ENCODE data around the gene SLC6A9.

Gene SLC6A9

GRCh38 chr1:43975249-43975961 is 55.9 kb downstream of the SLC6A9 start:
- Histone ChIP-seq H3K4me2 (peak overlapping the region; percentile 94), H3K4me1 (peaks cover 58% of the 10 kb centered on the region), H3K27me3 (no peaks in the 10 kb centered on the region), H3K27ac (peak overlapping the region; percentile 94), H3K4me3 (peak overlapping the region; percentile 93), H3K9me3 (no peaks in the 10 kb centered on the region), H3K36me3 (peaks cover 53% of the 10 kb centered on the region), H4K20me1 (peaks cover 50% of the 10 kb centered on the region), H3K9ac (peak overlapping the region; percentile 96)
- no peak for TF ChIP-seq Cebpa-rat (IDR thresholded peaks at IDR 0.05)

DNA sequence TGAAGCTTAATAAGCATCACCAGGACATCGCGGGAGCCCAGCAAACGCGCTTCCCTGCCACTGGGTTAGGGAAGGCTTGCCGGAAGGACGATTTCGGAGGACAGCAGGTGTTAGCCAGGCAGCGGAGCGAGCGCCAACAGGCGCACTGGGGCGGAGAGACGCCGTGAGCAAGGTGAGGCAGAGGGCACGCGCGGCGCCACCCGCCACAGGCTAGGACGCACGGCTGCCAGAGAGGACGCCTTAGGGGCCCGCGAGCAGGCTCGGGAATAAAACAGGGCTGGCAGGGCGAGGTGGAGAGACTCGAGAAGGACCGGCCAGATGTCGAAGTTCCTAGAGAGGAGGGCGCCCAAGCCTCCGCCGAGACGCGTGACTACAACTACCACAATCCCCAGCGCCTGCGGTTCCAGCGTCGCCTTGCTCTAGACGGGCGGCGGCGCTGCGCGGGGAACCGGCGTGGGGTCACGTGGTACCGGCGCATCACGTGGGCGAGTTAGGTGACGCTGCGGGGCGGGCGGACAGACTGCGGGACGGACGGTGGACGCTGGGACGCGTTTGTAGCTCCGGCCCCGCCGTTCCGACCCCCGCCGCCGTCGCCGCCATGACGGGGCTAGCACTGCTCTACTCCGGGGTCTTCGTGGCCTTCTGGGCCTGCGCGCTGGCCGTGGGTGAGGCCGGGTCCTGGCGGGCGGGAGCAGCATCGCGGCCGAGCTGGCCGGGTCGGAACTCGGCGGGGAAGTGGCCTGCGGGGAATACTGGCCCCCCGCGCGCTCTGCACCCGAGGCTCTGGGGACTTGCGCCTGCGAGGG is 56.6 kb downstream of the SLC6A9 start, which contains the start of gene ATP6V0B:
Gene ATP6V0B (plus strand): TSS at position 518 of the 806 bp plus-strand sequence. CDS start 81 bp downstream, at position 599.
- Histone ChIP-seq H3K4me3 (peak within 1 kb of the TSS; percentile 93), H4K20me1 (peaks cover 52% of the 10 kb centered on the region), H3K9me3 (no peaks in the 10 kb centered on the region), H3K27ac (peak within 1 kb of the TSS; percentile 94), H3K27me3 (no peaks in the 10 kb centered on the region), H3K9ac (peak within 1 kb of the TSS; percentile 96), H3K4me1 (peaks cover 53% of the 10 kb centered on the region), H3K4me2 (peak within 1 kb of the TSS; percentile 94), H3K36me3 (peaks cover 53% of the 10 kb centered on the region)
- no peak for TF ChIP-seq Cebpa-rat (IDR thresholded peaks at IDR 0.05)

GRCh38 chr1:43973981-43974442 is 57.2 kb downstream of the SLC6A9 start:
- no peak for TF ChIP-seq Cebpa-rat (IDR thresholded peaks at IDR 0.05)
- peaks cover 53% of the 10 kb centered on the region for H3K36me3 ChIP-seq
- peak overlapping the region; percentile 93 for H3K4me3 ChIP-seq
- peaks cover 52% of the 10 kb centered on the region for H4K20me1 ChIP-seq
- H3K9me3 ChIP-seq: no peaks in the 10 kb centered on the region
- H3K4me1 ChIP-seq: peaks cover 53% of the 10 kb centered on the region
- peak overlapping the region; percentile 94 for H3K4me2 ChIP-seq
- H3K27me3 ChIP-seq: no peaks in the 10 kb centered on the region
- peak overlapping the region; percentile 94 for H3K27ac ChIP-seq
- peak overlapping the region; percentile 96 for H3K9ac ChIP-seq

DNA sequence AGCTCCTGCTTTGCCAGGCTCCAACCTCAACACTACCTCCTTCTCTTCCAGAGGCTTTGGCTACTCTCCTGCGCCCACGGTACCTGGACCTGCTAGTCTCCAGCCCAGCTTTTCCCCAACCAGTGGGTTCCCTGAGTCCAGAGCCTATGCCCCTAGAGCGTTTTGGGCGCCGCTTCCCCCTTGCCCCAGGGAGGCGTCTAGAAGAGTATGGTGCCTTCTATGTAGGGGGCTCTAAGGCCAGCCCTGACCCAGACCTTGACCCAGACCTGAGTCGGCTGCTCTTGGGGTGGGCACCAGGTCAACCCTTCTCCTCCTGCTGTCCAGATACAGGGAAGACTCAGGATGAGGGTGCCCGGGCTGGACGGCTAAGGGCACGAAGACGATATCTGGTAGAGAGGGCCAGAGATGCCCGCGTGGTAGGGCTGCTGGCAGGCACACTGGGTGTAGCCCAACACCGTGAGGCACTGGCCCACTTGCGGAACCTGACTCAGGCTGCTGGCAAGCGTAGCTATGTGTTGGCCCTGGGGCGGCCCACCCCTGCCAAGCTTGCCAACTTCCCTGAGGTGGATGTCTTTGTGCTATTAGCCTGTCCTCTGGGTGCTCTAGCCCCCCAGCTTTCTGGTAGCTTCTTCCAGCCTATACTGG is 59.8 kb downstream of the SLC6A9 start:
- H3K4me3 ChIP-seq: peak overlapping the region; percentile 94; the same call in 1 of the 2 replicates
- H4K20me1 ChIP-seq: peaks cover 29% of the 10 kb centered on the region
- H3K9ac ChIP-seq: peak overlapping the region; percentile 87; the same call in 1 of the 2 replicates
- no peaks in the 10 kb centered on the region for H3K9me3 ChIP-seq
- no peak for TF ChIP-seq Cebpa-rat (IDR thresholded peaks at IDR 0.05)
- H3K27me3 ChIP-seq: no peaks in the 10 kb centered on the region
- no peak overlapping the region for H3K27ac ChIP-seq
- H3K4me1 ChIP-seq: peaks cover 30% of the 10 kb centered on the region
- H3K36me3 ChIP-seq: peaks cover 49% of the 10 kb centered on the region
- peak overlapping the region; percentile 100 for H3K4me2 ChIP-seq

GRCh38 chr1:43970911-43971310 is 60.4 kb downstream of the SLC6A9 start:
- Histone ChIP-seq H3K4me2 (peak overlapping the region; percentile 100), H3K9ac (peak overlapping the region; percentile 87), H3K4me3 (peak overlapping the region; percentile 94), H4K20me1 (peaks cover 23% of the 10 kb centered on the region), H3K27me3 (no peaks in the 10 kb centered on the region), H3K9me3 (no peaks in the 10 kb centered on the region), H3K36me3 (peaks cover 50% of the 10 kb centered on the region), H3K27ac (no peak overlapping the region), H3K4me1 (peaks cover 24% of the 10 kb centered on the region)
- no peak for TF ChIP-seq Cebpa-rat (IDR thresholded peaks at IDR 0.05)

DNA sequence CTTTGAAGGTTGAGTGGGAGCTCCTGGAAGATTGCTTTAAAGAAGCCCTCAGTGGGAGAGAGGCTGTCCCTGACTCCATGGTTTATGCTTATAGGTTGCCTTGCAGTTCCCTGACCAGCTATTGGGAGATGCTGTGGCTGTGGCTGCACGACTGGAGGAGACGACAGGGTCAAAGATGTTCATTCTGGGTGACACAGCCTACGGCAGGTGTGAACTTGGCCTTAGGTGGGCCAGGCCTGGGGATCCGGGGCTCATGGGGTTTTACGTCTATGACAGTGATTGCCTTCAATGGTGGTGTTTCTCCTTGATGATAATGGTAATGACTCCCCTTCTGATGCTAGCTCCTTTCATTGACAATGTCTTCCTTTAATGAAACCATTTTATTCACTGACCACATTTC is 60.8 kb downstream of the SLC6A9 start:
- H3K4me2 ChIP-seq: peak overlapping the region; percentile 100
- TF ChIP-seq Cebpa-rat (IDR thresholded peaks at IDR 0.05): no peak

DNA sequence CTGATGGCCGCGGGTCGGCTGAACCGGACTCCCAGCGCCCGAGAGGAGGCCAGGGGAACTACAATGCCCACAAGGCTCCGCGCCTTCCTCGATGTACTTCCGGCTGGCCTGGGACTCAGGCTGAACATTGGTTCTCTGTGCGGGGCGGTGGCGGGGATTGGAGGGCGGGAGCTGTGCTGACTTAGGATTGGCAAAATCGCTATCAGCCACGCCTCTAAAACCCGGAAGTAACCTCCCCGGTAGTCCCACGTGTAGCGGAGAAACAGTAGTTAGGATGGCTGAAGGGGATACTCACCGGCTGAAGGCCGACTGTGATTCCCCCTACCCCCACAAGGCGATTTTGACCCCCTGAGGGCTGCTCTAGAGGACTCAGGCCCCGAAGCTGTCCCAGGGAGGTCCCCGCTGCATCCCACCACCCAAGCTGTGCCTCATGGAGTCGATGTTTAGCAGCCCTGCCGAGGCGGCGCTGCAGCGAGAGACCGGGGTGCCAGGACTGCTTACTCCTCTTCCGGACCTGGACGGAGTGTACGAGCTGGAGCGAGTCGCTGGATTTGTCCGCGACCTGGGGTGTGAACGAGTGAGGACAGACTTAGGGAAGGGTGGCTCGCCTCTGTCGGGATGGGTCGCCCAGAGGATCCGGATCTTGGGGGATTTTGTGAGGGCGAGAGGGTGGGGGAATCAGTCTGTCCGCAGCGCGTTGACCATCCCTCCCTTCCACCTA is 61.4 kb downstream of the SLC6A9 start, which contains the start of gene DPH2:
Gene DPH2 (plus strand): TSS at position 265 of the 721 bp plus-strand sequence. CDS start 166 bp downstream, at position 431.
- Histone ChIP-seq H4K20me1 (peaks cover 19% of the 10 kb centered on the region; the same call in 1 of the 2 replicates), H3K36me3 (peaks cover 53% of the 10 kb centered on the region), H3K27ac (peak within 1 kb of the TSS; percentile 78), H3K9ac (peak within 1 kb of the TSS; percentile 87), H3K4me1 (peaks cover 23% of the 10 kb centered on the region), H3K27me3 (no peaks in the 10 kb centered on the region), H3K4me2 (peak within 1 kb of the TSS; percentile 100), H3K4me3 (peak within 1 kb of the TSS; percentile 94), H3K9me3 (no peaks in the 10 kb centered on the region)
- TF ChIP-seq Cebpa-rat (IDR thresholded peaks at IDR 0.05): no peak

More for the DNA sequence above, 60.8 kb downstream of the SLC6A9 start:
- Histone ChIP-seq H3K4me1 (peaks cover 23% of the 10 kb centered on the region), H3K36me3 (peaks cover 53% of the 10 kb centered on the region), H4K20me1 (peaks cover 23% of the 10 kb centered on the region), H3K4me3 (peak overlapping the region; percentile 94), H3K27me3 (no peaks in the 10 kb centered on the region), H3K9me3 (no peaks in the 10 kb centered on the region), H3K9ac (peak overlapping the region; percentile 87), H3K27ac (peak overlapping the region; percentile 78)

DNA sequence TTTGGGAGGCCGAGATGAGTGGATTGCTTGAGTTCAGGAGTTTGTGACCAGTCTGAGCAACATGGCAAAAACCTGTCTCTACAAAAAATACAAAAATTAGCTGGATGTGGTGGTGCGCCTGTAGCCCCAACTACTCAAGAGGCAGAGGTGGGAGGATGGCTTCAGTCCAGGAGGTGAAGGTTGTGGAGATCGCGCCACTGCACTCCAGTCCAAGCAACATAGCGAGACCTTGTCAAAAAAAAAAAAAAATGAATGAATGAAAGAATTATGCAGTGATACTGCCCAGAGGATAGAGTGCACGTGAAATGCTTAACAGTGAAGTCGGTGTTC is 61.9 kb downstream of the SLC6A9 start:
- Histone ChIP-seq H3K9ac (no peak overlapping the region), H3K27ac (no peak overlapping the region), H3K27me3 (no peaks in the 10 kb centered on the region), H3K4me3 (peak overlapping the region; percentile 94), H4K20me1 (peaks cover 19% of the 10 kb centered on the region; the same call in 1 of the 2 replicates), H3K36me3 (peaks cover 57% of the 10 kb centered on the region), H3K9me3 (no peaks in the 10 kb centered on the region), H3K4me2 (peak overlapping the region; percentile 100), H3K4me1 (peaks cover 22% of the 10 kb centered on the region)
- TF ChIP-seq Cebpa-rat (IDR thresholded peaks at IDR 0.05): no peak
